Stimulated activated CD8-positive, alpha-beta memory T cell treated with anti-CD3 and anti-CD28 coated beads, Interleukin-4, amount 100 ng/mL, for 24 hours (primary cell): ENCODE measurements around the gene SOX18.
"Not testable (repeated sequence)": the region's sequence is repeated elsewhere in the genome, so short reads cannot be mapped to it uniquely, and the experiment has no call there.

Source experiments
- DNase-seq: peaks from one replicate; pipeline ENCODE4 v3.0.0-alpha.2; 2020; ENCODE audit warnings: low read depth

SOX18 gene

DNA sequence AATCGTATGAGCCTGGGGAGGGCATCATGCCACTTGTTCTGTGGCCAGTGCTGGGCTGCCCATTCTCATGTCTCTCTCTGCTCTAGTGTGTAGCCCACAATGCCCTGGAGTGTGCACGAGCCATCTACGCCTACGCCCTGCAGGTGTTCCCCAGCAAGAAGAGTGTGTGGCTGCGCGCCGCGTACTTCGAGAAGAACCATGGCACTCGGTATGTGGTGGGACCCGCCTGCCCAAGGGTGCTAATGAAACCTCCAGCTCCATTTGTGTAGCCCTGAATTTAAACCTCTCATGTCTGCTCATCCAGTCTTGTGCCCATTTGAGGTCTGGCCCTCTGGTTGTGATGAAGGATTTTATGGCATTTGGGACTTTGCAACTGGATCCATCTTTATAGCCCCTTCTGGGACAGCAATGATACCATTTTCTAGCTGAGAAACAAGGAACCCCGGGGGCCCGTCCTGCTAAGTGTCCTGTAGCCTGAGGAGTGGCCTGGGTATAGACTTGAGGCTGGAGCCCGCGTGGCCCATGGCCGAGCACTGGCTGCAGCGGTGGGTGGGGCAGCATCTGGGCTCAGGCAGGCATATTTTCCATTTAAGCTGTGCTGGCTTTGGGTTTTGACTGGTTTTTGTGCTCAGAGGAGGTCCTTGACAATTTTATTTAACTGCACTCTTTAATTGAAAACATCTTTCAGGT, 26.6 kb downstream of the SOX18 start:
- no peak for DNase-seq

DNA sequence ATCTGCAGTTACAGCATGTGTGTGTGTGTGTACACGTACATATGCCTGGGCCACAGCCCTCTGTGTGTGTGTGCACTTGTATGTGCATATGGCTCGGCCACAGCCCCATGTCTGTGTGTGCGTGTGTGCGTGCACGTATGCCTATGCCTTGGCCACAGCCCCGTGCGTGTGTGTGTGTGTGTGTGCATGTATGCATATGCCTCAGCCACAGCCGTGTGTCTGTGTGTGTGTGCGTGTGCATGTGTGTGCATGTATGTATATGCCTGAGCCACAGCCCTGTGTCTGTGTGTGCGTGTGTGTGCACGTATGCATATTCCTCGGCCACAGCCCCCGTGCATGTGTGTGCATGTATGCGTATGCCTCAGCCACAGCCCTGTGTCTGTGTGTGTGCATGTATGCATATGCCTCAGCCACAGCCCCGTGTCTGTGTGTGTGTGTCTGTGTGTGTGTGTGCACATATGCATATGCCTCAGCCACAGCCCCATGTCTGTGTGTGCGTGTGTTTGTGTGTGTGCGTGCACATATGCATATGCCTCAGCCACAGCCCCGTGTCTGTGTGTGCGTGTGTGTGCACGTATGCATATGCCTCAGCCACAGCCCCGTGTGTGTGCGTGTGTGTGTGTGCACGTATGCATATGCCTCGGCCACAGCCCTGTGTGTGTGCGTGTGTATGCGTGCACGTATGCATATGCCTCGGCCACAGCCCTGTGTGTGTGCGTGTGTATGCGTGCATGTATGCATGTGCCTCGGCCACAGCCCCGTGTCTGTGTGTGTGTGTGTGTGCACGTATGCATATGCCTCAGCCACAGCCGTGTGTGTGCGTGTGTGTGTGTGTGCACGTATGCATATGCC, 28.1 kb downstream of the SOX18 start:
- DNase-seq, result no peak

DNA sequence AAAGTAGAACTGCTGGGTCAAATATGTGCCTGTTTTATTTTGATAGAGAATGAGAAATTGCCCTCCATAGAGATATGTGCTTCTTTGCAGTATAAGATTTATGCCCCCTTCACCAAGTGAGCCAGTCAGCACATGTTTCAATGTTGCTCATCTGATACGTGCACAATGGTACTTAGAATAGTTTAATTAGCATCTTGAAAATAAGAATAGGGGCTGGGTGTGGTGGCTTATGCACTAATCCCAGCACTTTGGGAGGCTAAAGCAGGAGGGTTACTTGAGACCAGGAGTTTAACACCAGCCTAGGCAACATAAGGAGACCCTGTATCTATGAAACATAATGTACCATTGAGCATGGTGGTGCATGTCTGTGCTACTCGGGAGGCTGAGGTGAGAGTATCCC, 33.8 kb downstream of the SOX18 start:
- no peak for DNase-seq

DNA sequence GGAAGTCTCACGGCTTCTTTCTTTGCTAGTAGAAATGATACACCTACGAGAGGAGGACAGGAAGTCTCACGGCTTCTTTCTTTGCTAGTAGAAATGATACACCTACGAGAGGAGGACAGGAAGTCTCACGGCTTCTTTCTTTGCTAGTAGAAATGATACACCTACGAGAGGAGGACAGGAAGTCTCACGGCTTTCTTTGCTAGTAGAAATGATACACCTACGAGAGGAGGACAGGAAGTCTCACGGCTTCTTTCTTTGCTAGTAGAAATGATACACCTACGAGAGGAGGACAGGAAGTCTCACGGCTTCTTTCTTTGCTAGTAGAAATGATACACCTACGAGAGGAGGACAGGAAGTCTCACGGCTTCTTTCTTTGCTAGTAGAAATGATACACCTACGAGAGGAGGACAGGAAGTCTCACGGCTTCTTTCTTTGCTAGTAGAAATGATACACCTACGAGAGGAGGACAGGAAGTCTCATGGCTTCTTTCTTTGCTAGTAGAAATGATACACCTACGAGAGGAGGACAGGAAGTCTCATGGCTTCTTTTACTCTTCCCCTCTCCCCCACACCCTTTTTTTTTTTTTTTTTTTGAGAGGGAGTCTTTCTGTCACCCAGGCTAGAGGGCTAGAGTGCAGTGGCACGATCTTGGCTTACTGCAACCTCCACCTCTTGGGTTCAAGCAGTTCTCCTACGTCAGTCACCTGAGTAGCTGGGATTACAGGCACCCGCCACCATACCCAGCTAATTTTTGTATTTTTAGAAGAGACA, 36.9 kb downstream of the SOX18 start:
- DNase-seq, result not testable (repeated sequence)

DNA sequence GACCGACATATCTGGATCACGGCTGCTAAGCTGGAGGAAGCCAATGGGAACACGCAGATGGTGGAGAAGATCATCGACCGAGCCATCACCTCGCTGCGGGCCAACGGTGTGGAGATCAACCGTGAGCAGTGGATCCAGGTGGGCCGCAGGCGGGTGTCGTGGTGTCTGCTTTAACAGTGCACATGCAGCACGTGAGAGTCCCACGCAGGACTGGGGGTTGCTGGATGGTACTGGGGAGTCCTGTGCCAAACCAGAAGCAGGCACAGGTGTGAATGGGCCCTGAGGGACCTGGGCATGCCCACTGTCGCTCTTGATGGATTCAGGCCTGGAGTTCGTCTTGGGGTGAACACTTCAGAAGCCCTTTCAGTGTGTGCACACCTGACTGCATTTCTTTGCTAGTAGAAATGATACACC, 38.1 kb downstream of the SOX18 start:
- DNase-seq, result no peak

DNA sequence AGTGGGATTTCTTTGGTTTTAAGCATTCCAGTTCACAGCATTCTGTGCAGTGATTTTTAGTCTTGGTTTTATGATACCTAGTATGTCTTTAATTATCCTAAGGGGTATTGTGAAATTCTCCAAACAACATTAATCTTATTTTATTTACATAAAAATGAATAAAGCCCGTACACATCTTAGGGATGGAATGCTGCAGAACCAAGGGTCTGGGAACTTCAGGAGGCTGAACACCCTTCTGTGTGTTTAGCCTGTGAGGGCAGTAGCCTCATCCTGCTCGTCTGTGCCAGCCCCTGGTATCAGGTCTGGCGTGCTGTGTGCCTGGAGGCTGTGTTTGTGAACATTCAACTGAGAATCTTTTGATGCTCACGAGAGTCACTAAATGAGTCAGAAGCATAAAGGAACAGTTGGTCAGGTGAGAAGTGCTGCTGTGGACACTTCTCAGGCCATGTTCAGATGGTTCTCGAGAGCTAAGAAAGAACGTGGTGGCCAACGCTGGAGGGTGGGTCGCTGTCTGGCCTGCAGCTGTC, 38.7 kb downstream of the SOX18 start:
- no peak for DNase-seq

DNA sequence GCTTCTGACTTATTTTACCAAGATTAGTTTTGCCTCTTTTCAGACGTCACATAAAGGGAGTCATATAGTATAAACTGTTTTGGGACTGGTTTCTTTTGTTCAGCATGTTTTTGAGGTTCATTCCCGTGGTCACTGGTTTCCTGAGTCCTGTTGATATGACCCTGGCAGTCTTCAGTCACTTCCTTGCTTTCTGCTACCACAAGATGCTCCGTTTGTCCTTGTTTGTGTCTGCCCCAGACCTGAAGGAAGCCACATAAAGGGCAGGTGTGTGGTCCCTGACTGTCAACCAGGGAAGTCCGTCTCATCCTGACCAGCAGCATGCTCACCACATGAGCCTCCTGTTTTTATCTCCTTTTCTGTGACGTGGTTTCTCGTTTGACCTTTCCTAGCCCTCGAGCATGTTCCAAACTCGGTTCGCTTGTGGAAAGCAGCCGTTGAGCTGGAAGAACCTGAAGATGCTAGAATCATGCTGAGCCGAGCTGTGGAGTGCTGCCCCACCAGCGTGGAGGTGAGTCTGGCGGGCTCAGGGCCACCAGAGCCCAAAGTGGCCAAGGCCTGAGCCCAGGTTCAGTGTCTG, 39.5 kb downstream of the SOX18 start:
- no peak for DNase-seq

DNA sequence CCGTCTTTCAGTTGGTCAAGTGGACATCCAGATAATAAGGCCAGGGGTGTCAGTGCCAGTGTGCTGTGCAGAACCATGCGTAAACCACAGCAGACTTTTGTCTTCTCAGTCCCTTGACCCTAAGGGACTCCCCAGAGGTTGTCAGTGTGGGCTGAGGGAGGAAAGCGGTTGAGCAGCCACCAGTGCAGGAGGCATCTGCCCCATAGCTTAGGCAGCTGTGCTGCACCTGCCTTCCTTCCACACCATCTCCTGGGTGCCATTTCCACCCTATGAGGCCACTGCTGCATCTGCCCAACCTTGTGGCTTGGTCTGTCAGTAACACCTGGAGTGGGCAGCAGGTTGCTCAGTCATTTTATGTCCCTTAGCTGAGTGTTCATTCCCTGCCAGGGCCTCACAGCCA, 42.5 kb downstream of the SOX18 start:
- DNase-seq, result no peak

DNA sequence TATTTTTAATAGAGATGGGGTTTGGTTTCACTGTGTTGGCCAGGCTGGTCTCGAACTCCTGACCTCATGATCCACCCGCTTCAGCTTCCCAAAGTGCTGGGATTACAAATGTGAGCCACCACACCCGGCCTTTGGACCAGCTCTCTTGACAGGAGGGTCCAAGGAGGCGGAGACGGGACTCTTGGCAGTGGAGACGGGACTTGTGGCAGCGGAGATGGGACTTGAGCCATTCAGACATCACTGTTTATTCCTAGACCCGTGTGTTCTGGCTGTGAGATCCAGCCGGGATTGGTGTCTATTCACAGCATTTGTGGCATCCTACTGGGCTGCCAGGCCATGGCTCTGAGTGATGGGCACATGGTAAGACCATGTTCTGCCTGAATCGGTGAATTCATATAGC, 42.9 kb downstream of the SOX18 start:
- DNase-seq, result no peak

DNA sequence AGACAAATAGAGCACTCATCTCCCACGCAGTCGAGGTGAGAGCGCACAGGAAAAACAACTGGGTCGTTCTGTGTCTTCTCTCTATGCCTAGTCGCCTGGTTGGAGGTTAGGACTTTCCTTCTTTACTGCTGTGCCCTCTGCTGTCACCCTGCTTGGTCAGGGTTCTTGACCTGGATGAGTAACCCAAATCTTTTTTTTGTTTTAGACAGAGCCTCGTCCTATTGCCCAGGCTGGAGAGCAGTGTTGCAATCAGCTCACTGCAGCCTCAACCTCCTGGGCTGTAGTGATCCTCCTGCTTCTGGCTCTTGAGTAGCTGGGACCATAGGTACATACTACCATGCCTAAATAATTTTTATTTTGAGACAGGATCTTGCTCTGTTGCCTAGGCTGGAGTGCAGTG, 44.0 kb downstream of the SOX18 start:
- DNase-seq, result no peak

DNA sequence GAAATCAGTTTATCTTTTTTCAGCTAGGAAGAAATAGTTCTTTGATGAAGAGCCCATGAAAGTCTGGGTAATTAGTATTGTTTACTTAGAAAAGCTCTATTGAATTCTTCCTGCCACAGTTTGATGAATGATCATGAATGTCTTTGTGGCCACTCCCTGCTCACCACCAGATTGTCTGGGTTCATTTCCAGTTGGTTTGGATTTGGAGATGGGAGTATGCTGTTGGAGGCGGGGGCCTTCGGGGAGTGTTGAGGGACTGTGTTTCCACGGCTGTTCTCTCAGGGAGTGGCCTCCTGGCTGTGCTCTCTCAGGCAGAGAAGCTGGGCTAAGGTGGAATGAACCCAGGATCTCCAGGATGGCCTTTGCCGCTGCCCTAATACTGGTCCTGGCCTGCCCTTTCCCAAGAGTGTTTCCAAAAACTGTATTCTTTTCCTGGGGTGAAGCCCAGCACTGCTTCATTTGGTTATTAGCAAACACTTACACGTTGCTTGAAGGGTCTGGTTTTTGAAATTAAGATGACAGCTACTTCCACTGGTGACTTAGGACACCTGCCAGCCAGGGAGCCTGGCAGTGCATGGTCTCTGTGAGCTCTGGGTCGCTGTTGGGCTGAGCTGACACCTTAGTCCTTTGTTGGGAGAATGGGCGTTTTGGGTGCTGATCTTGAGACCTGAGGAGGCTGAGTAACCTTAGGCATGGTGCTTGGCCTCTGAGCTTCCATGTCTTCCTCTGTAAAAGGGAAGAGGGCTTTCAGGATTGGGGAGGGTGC, 45.3 kb downstream of the SOX18 start:
- no peak for DNase-seq

DNA sequence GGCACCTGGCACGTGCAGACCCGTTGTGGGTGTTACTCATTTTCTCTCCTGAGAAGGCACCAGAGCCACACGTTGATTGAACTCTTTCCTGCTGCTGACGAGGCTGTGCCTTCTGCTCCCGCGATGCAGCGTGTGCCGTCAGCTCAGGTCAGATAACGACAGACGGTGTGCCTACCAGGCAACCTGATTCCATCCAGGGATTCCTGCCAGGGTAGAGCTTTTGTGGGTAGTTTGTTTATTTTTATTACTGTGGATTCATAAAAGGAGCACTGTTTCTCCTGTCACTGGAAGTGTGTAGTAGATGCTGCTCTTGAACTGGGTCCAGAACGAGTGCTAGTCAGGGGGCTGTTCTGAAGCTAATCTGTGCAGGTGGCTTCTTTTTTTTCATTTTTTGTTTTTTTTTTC, 47.8 kb downstream of the SOX18 start:
- DNase-seq, result no peak

DNA sequence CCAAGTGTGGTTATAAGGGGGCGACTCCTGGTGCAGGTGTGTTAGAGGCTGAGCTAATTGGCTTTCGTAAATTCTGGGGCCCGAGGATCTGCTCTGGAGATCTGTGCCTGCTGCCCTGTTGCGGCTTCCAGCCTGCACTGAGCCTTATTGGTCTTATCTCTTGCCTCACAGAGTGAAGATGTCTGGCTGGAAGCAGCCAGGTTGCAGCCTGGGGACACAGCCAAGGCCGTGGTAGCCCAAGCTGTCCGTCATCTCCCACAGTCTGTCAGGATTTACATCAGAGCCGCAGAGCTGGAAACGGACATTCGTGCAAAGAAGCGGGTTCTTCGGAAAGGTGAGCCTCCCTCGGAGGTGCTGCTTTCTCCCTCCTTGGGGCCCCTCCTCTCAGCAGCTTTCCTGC, 48.5 kb downstream of the SOX18 start:
- DNase-seq, result no peak
